Endothelial cell of umbilical vein (primary cell): Measurements from ENCODE around the gene LMBR1L. TPM values are rescaled to one million over a fixed set of nuclear protein-coding genes. Genes with fewer than 3 reads are reported as not detected.
A peak's percentile ranks its signal among the peaks of the same experiment; 100 is the strongest.

Source experiments
- BruUV-seq: library from RNA; stranded (reverse); fragments of 400-500 nt; replicated peaks from 2 replicates; lab custom pipeline; 2021; lab: Mats Ljungman, UMichigan
- CTCF ChIA-PET: fragments of 300-600, 350-600 bp; sonication (Branson Sonifier 250); formaldehyde crosslinking; loops from one replicate; lab custom pipeline; 2021; ENCODE audit warnings: antibody characterized with exemption, inconsistent platforms; lab: Charles Lee
- POLR2A ChIA-PET: fragments of 300-600, 350-600 bp; sonication (Branson Sonifier 250); formaldehyde crosslinking; loops from one replicate; lab custom pipeline; 2021; ENCODE audit warnings: antibody characterized with exemption, inconsistent platforms; lab: Charles Lee
- DNase-seq: peaks from one replicate; pipeline ENCODE4 v3.0.0-alpha.2; 2011; ENCODE audit warnings: low read depth, low spot score
- FAIRE-seq: peaks from 2 replicates; lab custom pipeline; 2011; peaks lifted over from hg19 to GRCh38; lab: Jason Lieb, UNC
- H2AFZ ChIP-seq: 2 replicates; pipeline ENCODE4 v1.6.0; 2012; ENCODE audit warnings: low read depth, low read length, control low read depth, inconsistent platforms
- H3K27ac ChIP-seq: 2 replicates; pipeline ENCODE4 v1.5.1; 2011; ENCODE audit warnings: low read depth, mild to moderate bottlenecking, control low read depth, low read length, moderate library complexity; ENCODE audit not compliant: insufficient read depth
- H3K27me3 ChIP-seq, 2 experiments: 2 replicates each; pipeline versions ENCODE4 v1.6.0 to v1.6.1; 2011; ENCODE audit warnings: low read length in 2 of 2, mixed read lengths in 1 of 2; ENCODE audit not compliant: control insufficient read depth in 2 of 2, insufficient read depth in 2 of 2
- H3K36me3 ChIP-seq, 2 experiments: 2 replicates in 1 of 2; 3 replicates in 1 of 2; pipeline ENCODE4 v1.5.1; 2011; ENCODE audit warnings: low read length in 2 of 2, mild to moderate bottlenecking in 1 of 2, moderate library complexity in 1 of 2; ENCODE audit not compliant: control insufficient read depth in 2 of 2, insufficient read depth in 2 of 2; ENCODE audit errors: extremely low read depth in 1 of 2
- H3K4me1 ChIP-seq: 3 replicates; pipeline ENCODE4 v1.5.1; 2011; ENCODE audit warnings: mild to moderate bottlenecking, low read length; ENCODE audit not compliant: control insufficient read depth, insufficient read depth; ENCODE audit errors: extremely low read depth
- H3K4me2 ChIP-seq: 2 replicates; pipeline ENCODE4 v1.6.1; 2011; ENCODE audit warnings: low read length, control low read depth, mixed read lengths; ENCODE audit not compliant: insufficient read depth
- H3K4me3 ChIP-seq, 3 experiments: fragments of 200-600 bp in 1 of 3; sonication (generic), shearing (Covaris generic) in 1 of 3; replicated peaks in 1 of 3; 2 replicates each; pipeline ENCODE4 v1.5.1; 2011 to 2016; ENCODE audit warnings: control low read depth in 3 of 3, low read length in 3 of 3, mild to moderate bottlenecking in 2 of 3, inconsistent platforms in 1 of 3, low read depth in 1 of 3, moderate library complexity in 1 of 3; ENCODE audit not compliant: insufficient read depth in 1 of 3
- H3K79me2 ChIP-seq: 2 replicates; pipeline ENCODE4 v1.6.0; 2012; ENCODE audit warnings: low read length, inconsistent platforms; ENCODE audit not compliant: control insufficient read depth, insufficient read depth
- H3K9ac ChIP-seq: replicated peaks from 2 replicates; pipeline ENCODE3; 2011; ENCODE audit warnings: low read length, control low read depth; ENCODE audit not compliant: insufficient read depth; ENCODE audit errors: extremely low read depth
- H3K9me1 ChIP-seq: replicated peaks from 3 replicates; pipeline ENCODE4 v1.6.0; 2011; ENCODE audit warnings: mild to moderate bottlenecking, low read length; ENCODE audit not compliant: control insufficient read depth, insufficient read depth; ENCODE audit errors: extremely low read depth
- H3K9me3 ChIP-seq: replicated peaks from 2 replicates; pipeline ENCODE4 v1.5.1; 2012; ENCODE audit warnings: low read length, inconsistent platforms; ENCODE audit not compliant: control insufficient read depth, insufficient read depth
- H4K20me1 ChIP-seq: replicated peaks from 2 replicates; pipeline ENCODE3; 2011; ENCODE audit warnings: mild to moderate bottlenecking, low read length; ENCODE audit not compliant: control insufficient read depth, insufficient read depth; ENCODE audit errors: extremely low read depth
- EZH2 ChIP-seq: IDR thresholded peaks from 2 replicates; pipeline ENCODE4 v1.6.1; 2012; ENCODE audit warnings: borderline replicate concordance, low read depth, mild to moderate bottlenecking, moderate library complexity, low read length, inconsistent platforms; ENCODE audit not compliant: severe bottlenecking
- FOS ChIP-seq: IDR thresholded peaks from 2 replicates; pipeline ENCODE4 v1.6.1; 2011; ENCODE audit warnings: mild to moderate bottlenecking, low read length, moderate library complexity, borderline replicate concordance; ENCODE audit not compliant: insufficient read depth
- GATA2 ChIP-seq: IDR thresholded peaks from 2 replicates; pipeline ENCODE4 v1.7.0; 2011; ENCODE audit warnings: low read depth, mild to moderate bottlenecking, moderate library complexity, mixed read lengths, low read length; ENCODE audit not compliant: insufficient read length, insufficient read depth
- JUN ChIP-seq: IDR thresholded peaks from 2 replicates; pipeline ENCODE4 v1.6.1; 2011; ENCODE audit warnings: borderline replicate concordance, low read depth; ENCODE audit not compliant: insufficient read length, insufficient read depth
- MYC ChIP-seq: IDR thresholded peaks from one replicate; pipeline ENCODE4 v1.6.1; 2011; ENCODE audit warnings: mild to moderate bottlenecking, low read depth, low read length
- POLR2A ChIP-seq: IDR thresholded peaks from 2 replicates; pipeline ENCODE4 v1.6.1; 2012; ENCODE audit warnings: low read depth, mild to moderate bottlenecking, control low read depth, low read length
- POLR2AphosphoS5 ChIP-seq: IDR thresholded peaks from 2 replicates; pipeline ENCODE4 v1.6.1; 2012; ENCODE audit warnings: low read depth, mild to moderate bottlenecking, control low read depth, low read length, moderate library complexity; ENCODE audit not compliant: insufficient read depth
- dilution Hi-C: fragments of 300-500 bp; cut with MboI; formaldehyde crosslinking; loops from one replicate; pipeline ENCODE4 v1.15.0; 2019; ENCODE audit warnings: low sequenced_read_pairs; ENCODE audit not compliant: extremely low pct_ligation_motif_present
- intact Hi-C: fragments of 100-400 bp; cut with micrococcal nuclease; formaldehyde crosslinking; loops from one replicate; pipeline ENCODE4 v1.10.0; 2022
- polyA plus RNA-seq, 4 experiments: library from polyadenylated mRNA; depleted of rRNA in 3 of 4; stranded (reverse) in 3 of 4; unstranded in 1 of 4; fragments of >200 nt; gene quantifications; 2 replicates each; pipeline versions ENCODE4 v1.2.1 to v1.2.3, GENCODE V29; 2011 to 2012; ENCODE audit warnings: missing spikeins in 1 of 4
- total RNA-seq: library from RNA; stranded (reverse); gene quantifications from 2 replicates; pipeline ENCODE4 v1.2.3, GENCODE V29; 2021
- TF ChIP-seq, protein P1 (sequence below): IDR thresholded peaks from 2 replicates; pipeline ENCODE4 v1.6.1; 2011; ENCODE audit not compliant: insufficient read depth, insufficient read length
- TF ChIP-seq, protein P2 (sequence below), 2 donors: IDR thresholded peaks; 1 replicate in 1 of 2; 2 replicates in 1 of 2; pipeline ENCODE4 v1.5.1; 2011; ENCODE audit warnings: low read length in 2 of 2, mild to moderate bottlenecking in 2 of 2, moderate library complexity in 2 of 2, control low read depth in 1 of 2, inconsistent platforms in 1 of 2, low read depth in 1 of 2; ENCODE audit not compliant: insufficient read depth in 1 of 2; ENCODE audit errors: extremely low read depth in 1 of 2

LMBR1L gene
- total and polyA plus RNA-seq, 2 donors (not counting 3 experiments of a cell fraction or from before 2014, with no cell fraction given) = 78.3 to 106 TPM

DNA sequence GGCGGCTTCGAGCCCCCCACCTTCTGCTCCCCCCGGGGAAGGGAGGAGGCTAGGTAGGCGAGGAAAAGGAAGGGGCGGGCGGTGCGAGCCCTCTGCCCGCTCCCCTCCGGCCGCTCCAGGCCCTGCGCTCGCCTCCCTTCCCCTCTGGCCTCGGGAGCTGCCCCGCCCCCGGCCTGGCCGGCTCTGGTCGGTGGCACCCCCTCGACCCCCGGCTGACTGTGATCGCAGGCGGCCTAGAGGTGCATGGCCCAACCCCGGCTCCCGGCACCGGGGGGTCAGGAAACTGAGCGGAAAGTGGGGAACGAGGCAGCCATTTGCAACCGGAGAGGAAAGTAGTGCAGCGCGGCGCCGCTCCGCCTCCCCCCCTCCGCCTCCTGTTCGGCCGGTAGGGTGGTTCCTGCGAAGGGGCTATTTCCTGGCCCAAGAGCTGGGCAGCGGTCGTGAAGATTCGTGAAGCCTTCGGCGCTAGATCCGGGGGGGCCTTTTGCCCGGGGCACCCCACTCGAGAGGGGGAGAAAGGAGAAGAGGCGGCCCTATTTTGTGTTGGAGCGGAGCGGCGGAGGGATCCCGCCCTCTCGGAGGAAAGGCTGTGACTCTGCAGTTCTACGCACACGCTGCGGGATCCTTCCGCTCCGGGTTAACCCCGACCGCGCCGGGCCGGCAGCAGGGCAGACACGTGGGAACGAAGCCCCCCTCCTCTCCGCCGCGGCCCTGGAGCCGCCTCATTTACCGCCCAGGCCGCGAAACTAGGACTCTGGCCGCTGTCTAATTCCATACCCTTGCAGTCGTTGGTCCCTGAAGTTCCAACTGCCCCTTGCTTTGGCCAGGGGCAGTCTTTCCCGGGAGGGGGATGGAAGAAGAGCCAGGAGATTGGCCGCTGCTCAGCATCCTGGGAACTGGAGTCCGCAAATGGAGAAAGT lies 50.1 kb downstream of the LMBR1L start, which contains the start of gene KMT2D:
Gene KMT2D (minus strand): TSS at position 558 of the 920 bp plus-strand sequence. CDS start 5,470 bp downstream, outside the sequence.
- POLR2A ChIA-PET = interaction anchor here (1.0 kb wide), 1 partner anchor 50 kb away, joined by 3 read pairs; the partner anchor contains the start of gene LMBR1L
- BruUV-seq = TSS peak; percentile 16
- FAIRE-seq = peak; percentile 88

More for the DNA sequence above, 50.1 kb downstream of the LMBR1L start, which contains the start of gene KMT2D:
- Histone ChIP-seq H3K36me3 (no peaks in the 10 kb centered on the region), H3K79me2 (peaks cover 54% of the 10 kb centered on the region), H3K9me3 (no peaks in the 10 kb centered on the region), H3K4me1 (peaks cover 39% of the 10 kb centered on the region), H3K27me3 (no peaks in the 10 kb centered on the region), H3K27ac (peak within 1 kb of the TSS; percentile 93), H4K20me1 (peaks cover 4% of the 10 kb centered on the region), H3K4me3 (peak within 1 kb of the TSS; percentile 73 to 97 (median 77)), H2AFZ (peak within 1 kb of the TSS; percentile 86), H3K9ac (peak within 1 kb of the TSS; percentile 97), H3K4me2 (peak within 1 kb of the TSS; percentile 96), H3K9me1 (no peaks in the 10 kb centered on the region)
- DNase-seq = peak; percentile 92
- CTCF ChIA-PET = interaction anchor here (1.0 to 1.2 kb wide), 2 partner anchors 32 to 64 kb away, joined by 3 read pairs; no protein-coding TSS in a partner anchor
- dilution Hi-C loops = no loop called here
- intact Hi-C loops = loop anchor here (2.0 kb wide), 1 partner anchor 42 kb away; the partner anchor contains the start of gene PRKAG1
- TF ChIP-seq, protein P1, sequence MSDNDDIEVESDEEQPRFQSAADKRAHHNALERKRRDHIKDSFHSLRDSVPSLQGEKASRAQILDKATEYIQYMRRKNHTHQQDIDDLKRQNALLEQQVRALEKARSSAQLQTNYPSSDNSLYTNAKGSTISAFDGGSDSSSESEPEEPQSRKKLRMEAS = peak; percentile 84
- TF ChIP-seq JUN = no peak
- TF ChIP-seq POLR2A = peak; percentile 85
- TF ChIP-seq FOS = no peak
- peak; percentile 74 for TF ChIP-seq POLR2AphosphoS5
- TF ChIP-seq, protein P2, sequence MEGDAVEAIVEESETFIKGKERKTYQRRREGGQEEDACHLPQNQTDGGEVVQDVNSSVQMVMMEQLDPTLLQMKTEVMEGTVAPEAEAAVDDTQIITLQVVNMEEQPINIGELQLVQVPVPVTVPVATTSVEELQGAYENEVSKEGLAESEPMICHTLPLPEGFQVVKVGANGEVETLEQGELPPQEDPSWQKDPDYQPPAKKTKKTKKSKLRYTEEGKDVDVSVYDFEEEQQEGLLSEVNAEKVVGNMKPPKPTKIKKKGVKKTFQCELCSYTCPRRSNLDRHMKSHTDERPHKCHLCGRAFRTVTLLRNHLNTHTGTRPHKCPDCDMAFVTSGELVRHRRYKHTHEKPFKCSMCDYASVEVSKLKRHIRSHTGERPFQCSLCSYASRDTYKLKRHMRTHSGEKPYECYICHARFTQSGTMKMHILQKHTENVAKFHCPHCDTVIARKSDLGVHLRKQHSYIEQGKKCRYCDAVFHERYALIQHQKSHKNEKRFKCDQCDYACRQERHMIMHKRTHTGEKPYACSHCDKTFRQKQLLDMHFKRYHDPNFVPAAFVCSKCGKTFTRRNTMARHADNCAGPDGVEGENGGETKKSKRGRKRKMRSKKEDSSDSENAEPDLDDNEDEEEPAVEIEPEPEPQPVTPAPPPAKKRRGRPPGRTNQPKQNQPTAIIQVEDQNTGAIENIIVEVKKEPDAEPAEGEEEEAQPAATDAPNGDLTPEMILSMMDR (IDR thresholded peaks at IDR 0.05; ENCODE audit: extremely low read depth in 1 of 2, insufficient read depth in 1 of 2, low read depth in 1 of 2, low read length in 2 of 2) = peak; percentile 6 to 13
- peak; percentile 100 for TF ChIP-seq MYC
- no peak for TF ChIP-seq GATA2
- TF ChIP-seq EZH2 = no peak
